ENCODE data around the gene DDR2.

DNA sequence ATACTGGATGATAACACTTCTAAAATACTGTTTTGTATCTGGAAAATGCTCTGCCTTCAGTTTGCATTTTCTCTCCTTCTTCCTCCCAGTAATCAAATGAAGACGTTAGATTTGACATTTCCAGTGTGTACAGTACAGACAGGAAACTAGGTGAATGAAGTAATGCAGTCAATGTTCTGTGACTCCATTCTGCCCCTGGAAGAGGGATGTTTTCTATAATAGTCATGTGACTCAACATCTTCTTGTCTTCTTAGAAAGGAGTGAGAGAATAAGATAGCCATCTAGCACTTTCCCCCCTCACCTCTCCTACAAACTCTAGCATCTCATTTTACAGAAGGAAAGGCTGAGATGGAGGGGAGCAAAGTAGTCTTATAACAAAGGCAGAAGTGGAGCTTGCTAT, 77.6 kb downstream of the DDR2 start:
- TF ChIP-seq, protein P1, sequence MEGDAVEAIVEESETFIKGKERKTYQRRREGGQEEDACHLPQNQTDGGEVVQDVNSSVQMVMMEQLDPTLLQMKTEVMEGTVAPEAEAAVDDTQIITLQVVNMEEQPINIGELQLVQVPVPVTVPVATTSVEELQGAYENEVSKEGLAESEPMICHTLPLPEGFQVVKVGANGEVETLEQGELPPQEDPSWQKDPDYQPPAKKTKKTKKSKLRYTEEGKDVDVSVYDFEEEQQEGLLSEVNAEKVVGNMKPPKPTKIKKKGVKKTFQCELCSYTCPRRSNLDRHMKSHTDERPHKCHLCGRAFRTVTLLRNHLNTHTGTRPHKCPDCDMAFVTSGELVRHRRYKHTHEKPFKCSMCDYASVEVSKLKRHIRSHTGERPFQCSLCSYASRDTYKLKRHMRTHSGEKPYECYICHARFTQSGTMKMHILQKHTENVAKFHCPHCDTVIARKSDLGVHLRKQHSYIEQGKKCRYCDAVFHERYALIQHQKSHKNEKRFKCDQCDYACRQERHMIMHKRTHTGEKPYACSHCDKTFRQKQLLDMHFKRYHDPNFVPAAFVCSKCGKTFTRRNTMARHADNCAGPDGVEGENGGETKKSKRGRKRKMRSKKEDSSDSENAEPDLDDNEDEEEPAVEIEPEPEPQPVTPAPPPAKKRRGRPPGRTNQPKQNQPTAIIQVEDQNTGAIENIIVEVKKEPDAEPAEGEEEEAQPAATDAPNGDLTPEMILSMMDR (conservative IDR thresholded peaks at IDR 0.05; ENCODE audit: low read depth, low read length), result no peak
- no peak for TF ChIP-seq EZH2phosphoT487 (IDR thresholded peaks at IDR 0.05; ENCODE audit: borderline replicate concordance, low read length)
- TF ChIP-seq EZH2 (IDR thresholded peaks at IDR 0.05; ENCODE audit: low read length, unreplicated experiment), result no peak

All from PC-3 (cell line).